ENCODE results near the gene BAIAP3. TPM values are rescaled to one million over a fixed set of nuclear protein-coding genes. Genes with fewer than 3 reads are reported as not detected.

BAIAP3 gene
- total RNA-seq, 1 donor from 2014 or later = 11.4 TPM

DNA sequence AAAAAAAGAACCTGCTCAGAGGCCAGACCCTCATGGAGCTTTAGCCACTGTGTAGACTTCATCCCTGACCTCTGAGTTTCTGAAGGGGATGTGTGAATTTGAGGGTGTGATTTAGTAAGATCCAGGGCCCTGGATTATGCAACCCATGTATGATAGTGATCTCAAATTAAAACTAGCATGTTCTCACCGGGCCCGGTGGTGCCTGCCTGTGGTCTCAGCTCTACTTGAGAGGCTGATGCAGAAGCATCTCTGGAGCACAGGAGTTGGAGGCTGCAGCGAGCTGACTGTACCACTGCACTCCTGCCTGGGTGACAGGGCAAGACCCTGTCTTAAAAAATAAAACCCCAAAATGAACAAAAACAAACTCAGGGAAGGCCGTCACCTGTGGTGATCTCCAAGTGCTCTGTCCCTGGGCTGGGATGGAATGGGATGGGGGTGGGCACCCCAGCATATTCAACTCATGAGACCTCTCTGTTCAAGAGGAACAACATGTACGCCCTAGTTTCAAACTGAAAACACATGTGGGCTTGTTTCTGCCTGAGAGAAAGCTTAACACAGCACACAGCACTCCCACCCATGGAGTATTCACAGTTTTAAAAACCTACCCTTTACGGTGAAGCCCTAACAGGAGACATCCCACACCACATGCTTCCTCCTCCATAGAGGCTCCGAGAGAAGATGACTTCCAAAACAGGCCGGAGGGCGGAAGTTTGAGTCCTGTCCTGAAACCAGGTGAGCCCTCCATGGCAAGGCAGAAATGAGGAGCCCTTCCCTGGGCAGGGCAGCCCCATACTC is 48.4 kb downstream of the BAIAP3 start:
- FAIRE-seq (no peak), DNase-seq (ENCODE audit: low spot score in 2 of 2) (no peak)

GRCh38 chr16:1383556-1383955 is 50.1 kb downstream of the BAIAP3 start:
- DNase-seq (ENCODE audit: low spot score in 2 of 2) (no peak), FAIRE-seq (no peak)

DNA sequence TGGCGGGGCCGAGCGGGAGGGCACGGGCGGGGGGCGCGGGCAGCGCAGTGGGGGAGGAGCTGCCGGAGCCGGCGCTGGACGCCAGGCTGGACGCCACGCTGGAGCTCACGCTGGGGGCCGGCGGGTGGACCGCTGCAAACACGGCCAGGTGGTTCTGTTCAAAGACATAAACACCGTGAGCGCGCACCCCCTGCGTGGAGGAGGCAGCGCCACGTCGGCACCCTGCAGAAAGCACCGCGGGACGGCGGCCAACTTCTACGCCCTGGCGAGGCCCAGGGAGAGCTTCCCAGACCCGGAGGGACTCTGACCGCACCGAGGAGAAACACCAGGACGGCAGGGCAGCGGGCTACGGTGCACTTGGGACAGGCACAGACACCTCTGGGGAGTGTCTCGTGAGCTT is 51.8 kb downstream of the BAIAP3 start:
- DNase-seq (ENCODE audit: low spot score in 2 of 2) (no peak), FAIRE-seq (no peak)

- DNase-seq (ENCODE audit: low spot score in 2 of 2) (no peak), FAIRE-seq (no peak)
These were observed 53.9 kb downstream of the BAIAP3 start for GRCh38 chr16:1387331-1387730.

- DNase-seq (ENCODE audit: low spot score in 2 of 2) (no peak), FAIRE-seq (no peak)
These were observed 56.3 kb downstream of the BAIAP3 start for GRCh38 chr16:1389762-1390161.

DNA sequence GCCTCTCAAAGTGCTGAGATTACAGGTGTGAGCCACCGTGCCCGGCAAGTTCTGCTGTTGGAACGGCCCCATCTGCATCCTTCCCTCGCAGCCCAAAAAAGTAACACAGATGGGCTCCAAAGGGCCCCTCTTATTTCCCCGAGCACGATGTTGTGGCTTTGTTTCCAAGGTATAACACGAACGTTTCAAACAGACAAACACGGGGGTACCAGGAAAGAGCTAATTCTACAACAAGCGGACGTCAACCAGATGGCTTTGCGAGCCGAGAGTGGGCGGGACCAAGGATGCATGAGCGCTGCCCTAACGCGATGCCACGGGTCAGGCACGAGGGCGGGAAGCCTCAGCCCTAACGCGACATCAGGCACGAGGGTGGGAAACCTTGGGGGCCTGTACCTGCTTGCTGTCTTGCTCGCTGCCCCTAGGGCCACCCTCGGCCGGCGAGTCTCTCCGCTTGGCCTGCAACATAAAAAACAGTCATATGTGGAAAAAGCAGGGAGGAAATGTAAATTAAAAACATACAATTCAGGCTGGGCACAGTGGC is 56.9 kb downstream of the BAIAP3 start:
- FAIRE-seq = no peak
- DNase-seq (ENCODE audit: low spot score in 2 of 2) = no peak

DNA sequence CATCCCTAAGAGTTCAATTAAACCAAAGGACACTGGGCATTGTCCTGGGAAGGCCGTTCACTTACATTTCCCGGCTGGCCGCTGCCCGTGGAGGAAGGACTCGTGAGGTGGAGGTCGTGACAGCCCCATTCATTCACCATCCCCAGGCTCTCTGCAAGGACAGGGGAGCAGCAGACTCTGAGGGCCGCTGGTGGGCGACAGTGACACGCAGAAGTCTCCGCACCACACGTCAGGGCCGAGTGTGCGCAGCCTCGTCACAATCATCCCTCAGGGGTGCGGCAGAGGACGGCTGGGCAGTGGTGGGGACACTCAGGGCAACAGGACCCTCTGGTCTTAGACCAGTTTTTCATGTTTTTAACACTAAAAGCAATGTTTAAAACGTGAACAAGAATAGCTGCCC is 59.4 kb downstream of the BAIAP3 start:
- FAIRE-seq (no peak), DNase-seq (ENCODE audit: low spot score in 2 of 2) (no peak)

GRCh38 chr16:1393613-1394176 is 60.2 kb downstream of the BAIAP3 start:
- DNase-seq (ENCODE audit: low spot score in 2 of 2) = no peak
- no peak for FAIRE-seq

DNA sequence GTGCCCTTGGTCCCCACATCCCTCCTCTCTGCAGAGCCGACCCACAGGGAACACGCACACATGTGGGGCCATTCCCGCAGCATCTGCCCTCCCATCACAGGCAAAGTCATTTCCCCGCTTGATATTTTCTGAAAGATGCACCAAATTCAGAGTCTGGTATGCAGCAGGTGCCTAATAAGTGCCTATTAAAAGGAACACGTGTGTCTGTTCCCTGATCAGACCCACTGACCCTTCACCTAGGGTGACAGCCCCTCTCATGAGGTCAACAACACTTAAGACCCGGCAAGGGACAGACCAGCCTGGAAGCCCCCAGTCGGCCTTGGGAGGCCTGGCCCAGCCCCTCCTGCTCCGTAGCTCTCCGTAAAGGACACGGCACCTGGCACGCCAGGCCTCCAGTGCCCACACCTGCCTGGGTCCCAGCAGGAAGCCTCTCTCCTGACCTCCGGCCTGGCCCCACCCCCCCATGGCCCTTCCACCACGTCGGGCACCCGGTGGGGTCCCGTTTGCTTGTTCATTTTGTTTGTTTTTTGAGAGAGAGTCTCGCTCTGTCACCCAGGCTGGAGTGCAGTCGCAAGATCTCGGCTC is 61.0 kb downstream of the BAIAP3 start:
- DNase-seq (ENCODE audit: low spot score in 2 of 2) (no peak), FAIRE-seq (no peak)

DNA sequence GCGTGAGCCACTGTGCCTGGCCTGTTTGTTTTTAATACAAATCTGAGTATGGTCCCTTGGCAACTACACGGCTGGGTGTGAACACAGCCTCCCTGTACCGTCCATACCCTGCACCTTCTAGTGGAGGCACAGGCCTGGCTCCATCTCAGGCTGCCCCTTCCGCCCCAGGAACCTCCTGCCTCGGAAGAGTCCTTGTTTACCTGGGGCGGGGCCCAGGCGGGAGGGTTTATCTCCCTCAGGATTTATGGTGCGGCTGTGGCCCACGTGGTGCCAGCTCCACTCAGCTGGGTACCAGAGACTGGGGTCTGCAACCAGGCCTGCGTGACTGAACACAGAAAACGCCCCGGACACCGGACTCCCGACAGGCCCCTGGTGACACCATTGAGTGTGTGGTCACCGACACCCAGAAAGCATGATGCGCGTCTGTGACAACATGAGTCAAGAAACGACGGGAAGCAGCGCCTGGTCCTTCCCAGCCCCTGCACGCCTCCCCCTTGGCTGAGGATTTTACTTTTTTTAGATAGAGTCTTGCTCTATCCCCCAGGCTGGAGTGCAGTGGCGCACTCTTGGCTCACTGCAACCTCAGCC is 62.1 kb downstream of the BAIAP3 start:
- no peak for DNase-seq (ENCODE audit: low spot score in 2 of 2)
- no peak for FAIRE-seq

DNA sequence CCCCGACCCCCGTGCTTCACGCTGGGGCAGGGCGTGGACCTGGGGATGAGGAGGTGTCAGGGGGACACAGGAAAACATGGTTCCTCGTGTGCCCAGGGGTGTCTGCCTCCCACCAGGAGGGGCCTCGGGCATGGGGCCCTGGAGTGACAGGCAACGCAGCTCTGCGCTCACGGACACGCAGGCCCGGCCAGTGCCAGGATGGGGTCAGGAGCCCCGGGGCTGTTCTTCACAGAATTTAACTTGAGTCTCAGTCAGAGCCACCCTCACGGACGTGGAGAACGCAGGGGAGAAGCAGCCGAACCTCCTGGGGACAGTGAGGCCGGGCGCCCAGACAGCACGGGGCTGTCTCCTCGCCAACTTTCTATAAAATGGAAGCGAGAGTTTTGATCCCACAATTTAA is 64.3 kb downstream of the BAIAP3 start:
- DNase-seq (ENCODE audit: low spot score in 2 of 2) = no peak
- FAIRE-seq = no peak

DNA sequence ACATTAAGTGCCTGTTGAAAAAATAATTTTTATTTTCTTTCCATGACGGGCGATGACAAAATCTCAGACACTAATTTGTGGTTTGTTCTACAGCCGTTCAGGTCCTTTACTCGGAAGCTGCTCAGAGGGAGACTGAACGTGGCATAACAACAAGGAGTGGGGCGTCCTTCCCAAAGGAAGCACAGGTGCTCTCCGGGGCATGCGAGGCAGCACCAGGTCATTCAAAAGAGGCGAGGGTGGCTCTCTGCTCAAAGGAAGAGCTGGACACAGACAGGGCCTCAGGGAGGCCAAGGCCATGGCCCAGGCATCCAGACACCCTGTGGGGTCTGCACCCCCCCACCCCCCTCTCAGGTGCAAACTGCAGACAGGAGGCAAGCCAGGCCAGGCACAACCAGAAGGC is 64.9 kb downstream of the BAIAP3 start:
- FAIRE-seq (no peak), DNase-seq (ENCODE audit: low spot score in 2 of 2) (no peak)

Other genes with a start within 250 kb of the BAIAP3 start
- gene C1QTNF8, start 237.4 kb upstream of the BAIAP3 start, total RNA-seq = not detected
- gene CACNA1H, start 180.5 kb upstream of the BAIAP3 start, total RNA-seq = 14.7 TPM
- gene TPSG1, start 108.4 kb upstream of the BAIAP3 start, total RNA-seq = not detected
- not detected for gene TPSB2, start 103.5 kb upstream of the BAIAP3 start, total RNA-seq
- not detected for gene TPSAB1, start 92.9 kb upstream of the BAIAP3 start, total RNA-seq
- gene TPSD1, start 77.6 kb upstream of the BAIAP3 start, total RNA-seq = not detected
- gene UBE2I, start 24.0 kb upstream of the BAIAP3 start, total RNA-seq = 48.5 TPM
- gene TSR3, start 18.2 kb downstream of the BAIAP3 start, total RNA-seq = 39.5 TPM
- gene GNPTG, start 18.3 kb downstream of the BAIAP3 start, total RNA-seq = 17.9 TPM
- gene UNKL, start 81.1 kb downstream of the BAIAP3 start, total RNA-seq = 8.2 TPM
- 13.5 TPM for gene UQCC4, start 87.1 kb downstream of the BAIAP3 start, total RNA-seq
- not detected for gene PERCC1, start 97.4 kb downstream of the BAIAP3 start, total RNA-seq
- 0.41 TPM for gene CCDC154, start 110.9 kb downstream of the BAIAP3 start, total RNA-seq
- 29.3 TPM for gene CLCN7, start 141.4 kb downstream of the BAIAP3 start, total RNA-seq
- not detected for gene PTX4, start 155.3 kb downstream of the BAIAP3 start, total RNA-seq
- 14.3 TPM for gene TELO2, start 159.7 kb downstream of the BAIAP3 start, total RNA-seq
- 3.7 TPM for gene TMEM204, start 200.0 kb downstream of the BAIAP3 start, total RNA-seq